ENCODE data around the gene CTNNA2. TPM values are rescaled to one million over a fixed set of nuclear protein-coding genes. Genes with fewer than 3 reads are reported as not detected.

The CTNNA2 gene
- total RNA-seq, 6 donors from 2014 or later, result not detected

DNA sequence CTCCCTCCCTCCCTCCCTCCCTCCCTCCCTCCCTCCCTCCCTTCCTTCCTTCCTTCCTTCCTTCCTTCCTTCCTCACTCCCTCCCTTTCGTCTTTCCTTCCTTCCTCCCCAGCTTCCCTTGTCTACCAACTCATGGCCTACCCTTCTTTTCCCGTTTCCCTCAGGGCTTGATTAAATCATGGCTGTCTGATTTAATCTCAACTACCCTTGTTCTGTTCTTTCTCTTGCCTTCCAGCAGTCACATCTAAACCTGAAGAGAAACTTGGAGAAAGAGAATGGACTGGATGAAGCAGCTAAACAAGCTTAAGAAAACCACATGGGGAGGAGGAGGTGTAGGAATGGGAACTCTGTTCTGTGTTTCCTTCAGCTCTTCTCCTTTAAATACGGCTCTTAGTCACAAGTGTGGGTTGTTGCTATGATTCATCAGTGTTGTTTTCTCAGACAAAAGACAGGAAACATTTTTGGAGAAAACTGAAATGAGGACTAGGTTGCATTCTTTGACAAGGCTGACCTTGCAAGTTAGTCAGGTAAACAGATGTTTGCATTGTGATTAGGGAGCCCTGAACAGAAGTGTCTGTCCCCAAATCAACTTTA lies 613.8 kb downstream of the CTNNA2 start:
- no peak overlapping the region for H3K27ac ChIP-seq
- 42 to 57% methylated on average over 3 of the region's 3 CpGs for WGBS, 2 donors
- H3K4me3 ChIP-seq, result no peak overlapping the region
- H3K36me3 ChIP-seq, result no peaks in the 10 kb centered on the region
- no peak for DNase-seq
- TF ChIP-seq POLR2AphosphoS5 (IDR thresholded peaks at IDR 0.05), result no peak
- TF ChIP-seq, protein P1, sequence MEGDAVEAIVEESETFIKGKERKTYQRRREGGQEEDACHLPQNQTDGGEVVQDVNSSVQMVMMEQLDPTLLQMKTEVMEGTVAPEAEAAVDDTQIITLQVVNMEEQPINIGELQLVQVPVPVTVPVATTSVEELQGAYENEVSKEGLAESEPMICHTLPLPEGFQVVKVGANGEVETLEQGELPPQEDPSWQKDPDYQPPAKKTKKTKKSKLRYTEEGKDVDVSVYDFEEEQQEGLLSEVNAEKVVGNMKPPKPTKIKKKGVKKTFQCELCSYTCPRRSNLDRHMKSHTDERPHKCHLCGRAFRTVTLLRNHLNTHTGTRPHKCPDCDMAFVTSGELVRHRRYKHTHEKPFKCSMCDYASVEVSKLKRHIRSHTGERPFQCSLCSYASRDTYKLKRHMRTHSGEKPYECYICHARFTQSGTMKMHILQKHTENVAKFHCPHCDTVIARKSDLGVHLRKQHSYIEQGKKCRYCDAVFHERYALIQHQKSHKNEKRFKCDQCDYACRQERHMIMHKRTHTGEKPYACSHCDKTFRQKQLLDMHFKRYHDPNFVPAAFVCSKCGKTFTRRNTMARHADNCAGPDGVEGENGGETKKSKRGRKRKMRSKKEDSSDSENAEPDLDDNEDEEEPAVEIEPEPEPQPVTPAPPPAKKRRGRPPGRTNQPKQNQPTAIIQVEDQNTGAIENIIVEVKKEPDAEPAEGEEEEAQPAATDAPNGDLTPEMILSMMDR (IDR thresholded peaks at IDR 0.05), result no peak
- TF ChIP-seq POLR2A (IDR thresholded peaks at IDR 0.05), result no peak
- TF ChIP-seq EP300 (IDR thresholded peaks at IDR 0.05), result no peak
- H3K4me1 ChIP-seq, result no peaks in the 10 kb centered on the region
- H3K27me3 ChIP-seq, result no peaks in the 10 kb centered on the region
- no peak for ATAC-seq (ENCODE audit: low FRiP score in 2 of 2)
- no peaks in the 10 kb centered on the region for H3K9me3 ChIP-seq

- H3K36me3 ChIP-seq, result no peaks in the 10 kb centered on the region
- no peak overlapping the region for H3K27ac ChIP-seq
- no peaks in the 10 kb centered on the region for H3K27me3 ChIP-seq
- 25 to 54% methylated on average over 1 of the region's 1 CpG for WGBS, 2 donors
- DNase-seq (no peak), ATAC-seq (ENCODE audit: low FRiP score in 2 of 2) (no peak)
- H3K4me3 ChIP-seq, result no peak overlapping the region
- TF ChIP-seq, protein P1 (IDR thresholded peaks at IDR 0.05), result no peak
- no peak for TF ChIP-seq POLR2A (IDR thresholded peaks at IDR 0.05)
- H3K4me1 ChIP-seq, result no peaks in the 10 kb centered on the region
- no peaks in the 10 kb centered on the region for H3K9me3 ChIP-seq
Measured at GRCh38 chr2:80128080-80128479, 615.2 kb downstream of the CTNNA2 start.

DNA sequence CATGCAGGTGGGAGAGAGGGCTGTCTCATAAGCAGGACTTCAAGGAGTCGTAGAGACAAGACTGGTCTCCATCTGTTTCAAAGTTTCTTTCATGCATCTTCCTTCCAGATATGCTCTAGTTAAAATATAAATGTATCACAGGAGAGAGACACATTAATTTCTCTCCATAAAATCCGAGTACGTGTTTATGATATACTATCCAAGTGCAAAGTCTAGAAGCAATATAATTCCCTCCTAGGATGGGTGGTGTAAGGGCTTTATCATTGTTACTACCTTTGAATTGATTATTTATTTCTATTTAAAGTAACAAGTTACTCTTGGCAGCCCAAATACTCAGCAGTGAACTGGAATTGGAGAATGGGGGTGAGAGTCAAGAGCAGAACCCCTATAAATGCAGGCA lies 619.4 kb downstream of the CTNNA2 start:
- H3K9me3 ChIP-seq, result peaks cover 0 to 3% (median 0%) of the 10 kb centered on the region in 4 donors
- no peak for TF ChIP-seq POLR2AphosphoS5 (IDR thresholded peaks at IDR 0.05)
- TF ChIP-seq, protein P1 (IDR thresholded peaks at IDR 0.05), result no peak
- no peak for TF ChIP-seq POLR2A (IDR thresholded peaks at IDR 0.05)
- TF ChIP-seq EP300 (IDR thresholded peaks at IDR 0.05), result no peak
- H3K4me1 ChIP-seq, result no peaks in the 10 kb centered on the region
- ATAC-seq (ENCODE audit: low FRiP score in 2 of 2), result no peak
- no peak for DNase-seq
- H3K36me3 ChIP-seq, result no peaks in the 10 kb centered on the region
- no peak overlapping the region for H3K27ac ChIP-seq
- no peak overlapping the region for H3K4me3 ChIP-seq
- WGBS, 2 donors, result 83 to 94% methylated on average over 3 of the region's 3 CpGs
- no peaks in the 10 kb centered on the region for H3K27me3 ChIP-seq

DNA sequence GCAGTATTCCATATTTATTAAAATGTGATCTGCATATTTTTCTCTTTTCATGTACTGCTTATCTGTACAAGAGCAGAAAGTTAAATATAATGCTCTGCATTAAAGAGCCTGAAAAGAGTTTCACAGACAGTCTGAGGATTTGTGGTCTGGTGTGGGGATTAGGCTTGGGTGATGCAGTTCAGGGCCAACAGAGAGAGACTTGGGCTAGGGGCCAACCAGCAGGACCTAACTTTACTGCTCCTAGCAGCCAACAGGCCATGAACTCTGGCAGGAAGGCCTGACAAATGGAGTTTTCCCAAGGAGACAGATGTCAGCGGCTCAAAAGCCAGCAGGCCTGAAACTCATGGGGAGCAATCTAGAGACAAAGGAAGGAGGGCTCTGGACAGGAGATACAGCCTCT lies 622.1 kb downstream of the CTNNA2 start:
- DNase-seq, result no peak

More for the DNA sequence above, 622.1 kb downstream of the CTNNA2 start:
- no peak for ATAC-seq (ENCODE audit: low FRiP score in 2 of 2)
- Histone ChIP-seq H3K9me3 (peaks cover 0 to 3% (median 0%) of the 10 kb centered on the region in 4 donors), H3K4me3 (no peak overlapping the region), H3K27ac (no peak overlapping the region), H3K27me3 (no peaks in the 10 kb centered on the region), H3K4me1 (no peaks in the 10 kb centered on the region), H3K36me3 (no peaks in the 10 kb centered on the region)
- TF ChIP-seq EP300 (IDR thresholded peaks at IDR 0.05) (no peak), POLR2AphosphoS5 (IDR thresholded peaks at IDR 0.05) (no peak), POLR2A (IDR thresholded peaks at IDR 0.05) (no peak)
- TF ChIP-seq, protein P1 (IDR thresholded peaks at IDR 0.05), result no peak
- 67 to 82% methylated on average over 1 of the region's 1 CpG for WGBS, 2 donors
